HG02588 (cell line): ENCODE measurements around the gene SCFD2.

Experiments used
- ATAC-seq: cut with Tn5 transposase; IDR thresholded peaks from one replicate; pipeline ENCODE4 v1.9.1; 2021; ENCODE audit warnings: mild to moderate bottlenecking, moderate library complexity; ENCODE audit not compliant: unreplicated experiment

SCFD2 gene

GRCh38 chr4:52966781-52967180 lies 399.1 kb downstream of the SCFD2 start:
- no peak for ATAC-seq

GRCh38 chr4:52966172-52966571 lies 399.7 kb downstream of the SCFD2 start:
- ATAC-seq = no peak

- no peak for ATAC-seq
Observed at GRCh38 chr4:52964561-52965101, 401.2 kb downstream of the SCFD2 start.

- ATAC-seq = no peak
Observed at GRCh38 chr4:52964011-52964410, 401.9 kb downstream of the SCFD2 start.

GRCh38 chr4:52962721-52963120 lies 403.1 kb downstream of the SCFD2 start:
- ATAC-seq = no peak

- no peak for ATAC-seq
Observed at GRCh38 chr4:52961666-52962412, 404.0 kb downstream of the SCFD2 start.

GRCh38 chr4:52959541-52959940 lies 406.3 kb downstream of the SCFD2 start:
- no peak for ATAC-seq

- no peak for ATAC-seq
Observed at GRCh38 chr4:52957835-52958631, 407.8 kb downstream of the SCFD2 start.

GRCh38 chr4:52957220-52957686 lies 408.6 kb downstream of the SCFD2 start:
- no peak for ATAC-seq

- no peak for ATAC-seq
Observed at GRCh38 chr4:52956691-52957090, 409.2 kb downstream of the SCFD2 start.

GRCh38 chr4:52954560-52955170 lies 411.2 kb downstream of the SCFD2 start:
- no peak for ATAC-seq

- ATAC-seq = no peak
Observed at GRCh38 chr4:52952540-52952939, 413.3 kb downstream of the SCFD2 start.

- ATAC-seq = no peak
Observed at GRCh38 chr4:52951016-52951415, 414.8 kb downstream of the SCFD2 start.

- ATAC-seq = no peak
Observed at GRCh38 chr4:52950226-52950625, 415.6 kb downstream of the SCFD2 start.

GRCh38 chr4:52949336-52949735 lies 416.5 kb downstream of the SCFD2 start:
- no peak for ATAC-seq

GRCh38 chr4:52948057-52948423 lies 417.8 kb downstream of the SCFD2 start:
- no peak for ATAC-seq

- no peak for ATAC-seq
Observed at GRCh38 chr4:52947401-52948056, 418.3 kb downstream of the SCFD2 start.

- ATAC-seq = no peak
Observed at GRCh38 chr4:52946855-52947254, 419.0 kb downstream of the SCFD2 start.

- no peak for ATAC-seq
Observed at GRCh38 chr4:52945982-52946381, 419.9 kb downstream of the SCFD2 start.

GRCh38 chr4:52945326-52945898 lies 420.4 kb downstream of the SCFD2 start:
- no peak for ATAC-seq

- ATAC-seq = no peak
Observed at GRCh38 chr4:52943677-52944076, 422.2 kb downstream of the SCFD2 start.
